PFSK-1 (cell line): ENCODE measurements around the gene DEFB131B.
A peak's percentile ranks its signal among the peaks of the same experiment; 100 is the strongest.

Source experiments
- FOXP2 ChIP-seq: optimal IDR thresholded peaks from 2 replicates; pipeline ENCODE3; 2011; ENCODE audit warnings: borderline replicate concordance, control low read depth, inconsistent platforms; ENCODE audit not compliant: insufficient read depth; ENCODE audit errors: extremely low read length, extremely low read depth
- POLR2AphosphoS5 ChIP-seq: IDR thresholded peaks from 2 replicates; pipeline ENCODE4 v1.6.1; 2012; ENCODE audit warnings: low read depth, mild to moderate bottlenecking, control low read depth, low read length, moderate library complexity
- REST ChIP-seq, 2 experiments: IDR thresholded peaks; 2 replicates each; pipeline versions ENCODE4 v1.6.1 to v1.8.0; 2011 to 2012; ENCODE audit warnings: low read depth in 2 of 2, low read length in 2 of 2, control low read depth in 1 of 2, inconsistent platforms in 1 of 2, mild to moderate bottlenecking in 1 of 2, moderate library complexity in 1 of 2; ENCODE audit not compliant: insufficient read depth in 1 of 2
- SIN3A ChIP-seq: IDR thresholded peaks from 2 replicates; pipeline ENCODE4 v1.6.1; 2012; ENCODE audit warnings: mild to moderate bottlenecking, low read length, moderate library complexity, borderline replicate concordance; ENCODE audit not compliant: insufficient read depth
- TAF1 ChIP-seq: IDR thresholded peaks from 2 replicates; pipeline ENCODE4 v1.6.1; 2012; ENCODE audit warnings: low read length, control low read depth, borderline replicate concordance; ENCODE audit not compliant: insufficient read depth

Gene DEFB131B

GRCh38 chr11:71928737-71929443, 50.6 kb downstream of the DEFB131B start, which contains the start of gene RNF121:
RNF121 (plus strand) TSS chr11:71929046; CDS start chr11:71929062, 16 bp downstream.
- TF ChIP-seq FOXP2 (peak; percentile 74), REST (IDR thresholded peaks at IDR 0.05; ENCODE audit: insufficient read depth in 1 of 2, low read depth in 2 of 2, low read length in 2 of 2) (0 out of 4 replicates have a peak, but pooled peaks of 1 of the 2 experiments have one; percentile 16), SIN3A (peak; percentile 94; the same call in 1 of the 2 replicates), TAF1 (peak; percentile 91), POLR2AphosphoS5 (peak; percentile 86)

DNA sequence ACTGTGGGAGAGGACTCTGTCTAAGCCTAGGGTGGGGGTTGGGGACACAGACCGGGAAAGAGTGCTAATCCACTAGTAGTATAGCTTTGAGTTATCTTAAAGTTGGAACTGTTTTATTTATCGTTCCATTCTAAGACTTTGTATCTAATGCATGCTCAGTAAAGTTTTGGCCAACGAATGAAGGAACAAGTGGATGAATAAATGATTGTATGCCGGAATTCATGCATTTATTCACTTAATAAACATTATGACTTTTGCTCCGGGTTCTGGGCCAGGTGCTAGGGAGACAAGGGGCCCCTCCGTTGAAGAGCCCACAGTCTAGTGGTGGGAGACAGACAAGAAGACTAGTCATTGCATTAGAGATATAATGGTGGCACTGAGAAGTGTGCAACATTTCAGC, 51.2 kb downstream of the DEFB131B start:
- TF ChIP-seq REST (IDR thresholded peaks at IDR 0.05; ENCODE audit: insufficient read depth in 1 of 2, low read depth in 2 of 2, low read length in 2 of 2) = no peak
- no peak for TF ChIP-seq SIN3A
- TF ChIP-seq TAF1 = no peak

DNA sequence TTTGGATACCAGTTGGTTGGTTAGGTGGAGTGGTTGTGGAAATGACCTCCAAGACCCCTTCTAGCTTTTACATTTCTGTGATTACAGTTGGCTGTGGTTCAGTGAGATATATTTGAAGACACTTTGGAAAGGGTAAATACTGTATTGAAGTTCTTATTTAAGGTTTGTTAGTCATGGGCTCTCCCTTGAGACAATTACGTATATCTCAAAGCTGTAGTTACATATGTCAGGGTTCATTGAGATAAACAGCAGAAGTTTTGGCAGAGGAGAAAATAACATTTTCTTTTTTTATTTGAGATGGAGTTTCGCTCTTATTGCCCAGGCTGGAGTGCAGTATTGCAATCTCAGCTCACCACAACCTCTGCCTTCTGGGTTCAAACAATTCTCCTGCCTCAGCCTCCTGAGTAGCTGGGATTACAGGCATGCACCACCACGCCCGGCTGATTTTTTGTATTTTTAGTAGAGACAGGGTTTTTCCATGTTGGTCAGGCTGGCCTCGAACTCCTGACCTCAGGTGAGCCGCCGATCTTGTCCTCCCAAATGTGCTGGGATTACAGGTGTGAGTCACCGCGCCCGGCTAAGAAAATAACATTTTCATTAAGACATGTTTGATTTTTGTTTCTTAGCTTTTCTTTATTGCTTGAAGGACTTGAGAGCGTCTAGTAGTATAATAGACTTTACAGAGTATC, 52.4 kb downstream of the DEFB131B start:
- TF ChIP-seq REST (IDR thresholded peaks at IDR 0.05; ENCODE audit: insufficient read depth in 1 of 2, low read depth in 2 of 2, low read length in 2 of 2) = no peak
- no peak for TF ChIP-seq SIN3A
- TF ChIP-seq TAF1 = no peak
- TF ChIP-seq FOXP2 = no peak
- no peak for TF ChIP-seq POLR2AphosphoS5

DNA sequence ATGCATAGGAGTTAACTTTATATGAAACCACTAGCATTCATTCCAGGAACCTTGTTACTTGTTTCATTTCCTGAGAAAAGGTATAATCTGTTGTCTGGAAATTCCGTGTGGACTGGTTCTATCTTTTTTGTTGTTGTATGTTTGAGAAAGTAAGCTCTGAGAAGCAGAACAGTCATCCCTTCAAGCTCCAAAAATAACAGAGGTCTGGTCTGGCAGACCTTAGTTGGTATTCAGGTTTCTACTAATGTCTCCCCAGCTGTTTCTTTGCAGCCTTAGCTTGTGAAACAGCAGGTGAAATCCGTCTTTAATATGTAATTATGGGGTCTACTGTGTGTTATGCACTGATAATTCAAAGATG, 53.0 kb downstream of the DEFB131B start:
- TF ChIP-seq SIN3A (no peak), POLR2AphosphoS5 (no peak), TAF1 (no peak), REST (IDR thresholded peaks at IDR 0.05; ENCODE audit: insufficient read depth in 1 of 2, low read depth in 2 of 2, low read length in 2 of 2) (no peak), FOXP2 (no peak)
